Measurements from ENCODE around the gene ZNF699.
A peak's percentile ranks its signal among the peaks of the same experiment; 100 is the strongest.

ZNF699 gene

DNA sequence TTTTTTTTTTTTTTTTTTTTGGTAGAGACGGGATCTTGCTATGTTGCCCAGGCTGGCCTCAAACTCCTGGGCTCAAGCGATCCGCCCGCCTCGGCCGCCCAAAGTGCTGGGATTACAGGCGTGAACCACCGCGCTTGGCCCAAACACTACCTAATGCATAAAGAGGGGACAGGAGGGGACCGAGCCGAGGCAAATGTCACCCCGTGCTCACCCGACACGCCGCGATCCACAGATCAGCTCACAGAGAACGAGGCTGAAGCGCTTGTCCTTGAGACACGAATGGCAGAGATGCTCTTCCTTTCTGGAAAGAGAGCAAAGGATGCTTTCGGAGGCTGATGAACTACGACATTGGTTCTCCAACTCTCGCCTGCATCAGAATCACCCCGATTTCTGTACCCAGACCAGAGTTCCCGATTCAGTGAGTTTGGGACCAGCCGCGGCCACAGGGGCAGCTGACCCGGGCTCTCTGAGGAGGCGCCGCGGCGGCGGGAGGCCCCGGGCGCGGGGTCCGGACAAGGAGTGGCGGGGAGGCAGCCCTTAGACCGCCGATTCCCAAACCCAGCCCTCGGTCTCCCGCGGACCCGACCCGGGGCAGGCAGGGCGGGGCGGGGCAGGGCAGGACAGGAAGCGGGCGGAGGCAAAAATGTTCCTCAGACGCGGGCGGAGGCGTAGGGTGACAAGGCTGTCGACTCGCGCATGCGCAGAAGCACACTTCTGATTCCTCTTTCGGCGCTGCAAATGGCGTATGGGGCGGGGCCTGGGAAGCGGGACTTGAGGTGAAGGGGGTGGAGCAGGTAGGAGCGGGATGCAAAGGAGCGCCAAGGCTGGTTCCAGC lies at the start of gene ZNF699:
TSS of gene ZNF699 (minus strand) at position 700 of the 835 bp plus-strand sequence. CDS start 4,719 bp downstream, outside the sequence.
- Histone ChIP-seq H3K27me3 (ENCODE audit: insufficient read depth, low read length) (no peaks in the 10 kb centered on the region), H3K4me3 (ENCODE audit: low read depth, low read length) (peak within 1 kb of the TSS; percentile 100), H2AFZ (ENCODE audit: low read length, unreplicated experiment) (peak within 1 kb of the TSS; percentile 100), H3K36me3 (ENCODE audit: insufficient read depth, low read length) (0 out of 2 replicates have a peak, but pooled peaks cover under 1% of the 10 kb centered on the region), H3K27ac (ENCODE audit: low read depth, low read length) (peak within 1 kb of the TSS; percentile 74), H3K79me2 (ENCODE audit: control insufficient read depth, insufficient read depth, low read length, unreplicated experiment) (peaks cover 10% of the 10 kb centered on the region), H3K4me1 (ENCODE audit: control insufficient read depth, insufficient read depth, low read length, unreplicated experiment) (no peaks in the 10 kb centered on the region)

DNA sequence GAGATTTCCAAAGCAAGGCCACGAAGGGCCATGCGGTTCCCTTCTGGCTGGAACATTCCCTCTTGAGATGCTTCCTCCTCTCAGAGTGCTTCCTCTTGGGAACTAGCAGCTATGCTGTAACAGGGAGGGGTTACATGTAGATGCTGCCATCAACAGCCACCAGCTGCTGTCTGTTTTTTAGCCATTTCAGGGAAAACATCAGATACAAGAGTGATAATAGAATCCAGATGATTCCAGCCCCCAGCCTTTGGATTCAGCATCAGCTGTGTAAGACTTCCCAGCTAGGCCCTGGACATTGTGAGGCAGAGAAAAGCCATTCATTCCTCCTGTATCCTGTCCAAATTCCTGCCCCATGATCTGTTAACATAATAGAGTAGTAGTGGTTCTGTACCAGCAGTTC lies 45.0 kb upstream of the ZNF699 start:
- Histone ChIP-seq H3K79me2 (ENCODE audit: control insufficient read depth, insufficient read depth, low read length, unreplicated experiment) (no peaks in the 10 kb centered on the region), H3K36me3 (ENCODE audit: insufficient read depth, low read length) (peaks cover 2% of the 10 kb centered on the region; the same call in 1 of the 2 replicates), H3K4me1 (ENCODE audit: control insufficient read depth, insufficient read depth, low read length, unreplicated experiment) (no peaks in the 10 kb centered on the region)

DNA sequence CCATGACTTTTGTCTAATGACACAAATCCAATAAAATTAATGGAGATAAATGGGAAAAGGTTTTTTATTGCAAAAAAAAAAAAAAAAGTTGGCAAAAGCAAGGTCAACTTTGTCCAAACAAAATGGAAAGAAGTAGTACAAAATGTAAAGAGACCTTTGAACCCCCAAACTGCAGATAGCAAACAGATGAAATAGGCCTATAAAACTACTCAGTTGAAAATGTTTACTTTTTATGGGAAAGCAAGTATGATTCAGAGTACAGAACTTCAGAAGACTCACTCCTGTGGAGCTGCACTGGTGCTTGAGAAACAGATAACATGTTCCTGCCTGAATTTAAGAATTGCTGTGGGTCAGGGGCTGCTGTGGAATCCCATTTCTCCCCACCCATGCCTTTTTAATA lies 43.4 kb upstream of the ZNF699 start:
- no peaks in the 10 kb centered on the region for H3K27me3 ChIP-seq (ENCODE audit: insufficient read depth, low read length)
- no peaks in the 10 kb centered on the region for H3K36me3 ChIP-seq (ENCODE audit: insufficient read depth, low read length)
- no peak overlapping the region for H3K4me3 ChIP-seq (ENCODE audit: low read depth, low read length)
- no peaks in the 10 kb centered on the region for H3K79me2 ChIP-seq (ENCODE audit: control insufficient read depth, insufficient read depth, low read length, unreplicated experiment)
- H2AFZ ChIP-seq (ENCODE audit: low read length, unreplicated experiment) = no peak overlapping the region
- no peak overlapping the region for H3K27ac ChIP-seq (ENCODE audit: low read depth, low read length)
- no peaks in the 10 kb centered on the region for H3K4me1 ChIP-seq (ENCODE audit: control insufficient read depth, insufficient read depth, low read length, unreplicated experiment)

More for the DNA sequence above, 45.0 kb upstream of the ZNF699 start:
- Histone ChIP-seq H2AFZ (ENCODE audit: low read length, unreplicated experiment) (no peak overlapping the region), H3K27ac (ENCODE audit: low read depth, low read length) (no peak overlapping the region), H3K27me3 (ENCODE audit: insufficient read depth, low read length) (no peaks in the 10 kb centered on the region), H3K4me3 (ENCODE audit: low read depth, low read length) (no peak overlapping the region)

DNA sequence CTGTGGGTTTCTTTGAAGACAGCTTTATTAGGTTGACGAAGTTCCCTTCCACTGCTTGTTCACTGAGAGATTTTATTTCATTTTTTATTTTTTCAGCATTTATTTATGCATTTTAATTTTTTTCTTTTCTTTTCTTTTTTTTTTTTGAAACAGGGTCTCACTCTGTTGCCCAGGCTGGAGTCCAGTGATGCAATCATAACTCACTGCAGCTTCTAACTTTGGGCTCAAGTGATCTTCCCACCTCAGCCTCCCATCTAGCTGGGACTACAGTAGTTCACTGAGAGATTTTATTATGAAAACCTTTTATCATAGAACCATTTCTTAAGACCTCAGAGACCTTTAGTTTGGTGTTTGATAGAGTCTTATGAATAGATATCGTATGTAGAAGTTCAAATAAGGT lies 42.9 kb upstream of the ZNF699 start:
- H2AFZ ChIP-seq (ENCODE audit: low read length, unreplicated experiment) = no peak overlapping the region
- no peaks in the 10 kb centered on the region for H3K36me3 ChIP-seq (ENCODE audit: insufficient read depth, low read length)
- no peaks in the 10 kb centered on the region for H3K27me3 ChIP-seq (ENCODE audit: insufficient read depth, low read length)
- H3K4me3 ChIP-seq (ENCODE audit: low read depth, low read length) = no peak overlapping the region
- H3K27ac ChIP-seq (ENCODE audit: low read depth, low read length) = no peak overlapping the region
- no peaks in the 10 kb centered on the region for H3K4me1 ChIP-seq (ENCODE audit: control insufficient read depth, insufficient read depth, low read length, unreplicated experiment)
- H3K79me2 ChIP-seq (ENCODE audit: control insufficient read depth, insufficient read depth, low read length, unreplicated experiment) = no peaks in the 10 kb centered on the region

DNA sequence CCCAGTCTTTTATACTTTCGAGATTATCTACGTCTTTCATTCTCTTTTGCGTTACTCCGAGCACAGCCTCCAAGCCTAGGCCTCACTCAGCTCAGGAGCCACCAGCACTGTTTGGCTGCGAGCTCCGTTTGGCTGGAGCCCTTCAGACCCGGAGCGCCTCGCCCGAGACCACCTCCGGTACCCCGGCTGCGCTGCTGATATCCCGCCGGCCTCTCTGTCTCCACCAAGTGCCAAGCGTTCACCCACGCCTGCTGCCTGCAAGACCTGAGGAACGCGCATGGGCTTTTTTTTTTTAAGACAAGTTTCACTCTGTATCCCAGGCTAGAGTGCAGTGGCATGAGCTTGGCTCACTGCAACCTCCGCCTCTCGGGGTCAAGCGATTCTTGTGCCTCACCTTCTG lies 39.0 kb upstream of the ZNF699 start:
- no peaks in the 10 kb centered on the region for H3K79me2 ChIP-seq (ENCODE audit: control insufficient read depth, insufficient read depth, low read length, unreplicated experiment)
- no peak overlapping the region for H3K4me3 ChIP-seq (ENCODE audit: low read depth, low read length)
- no peaks in the 10 kb centered on the region for H3K4me1 ChIP-seq (ENCODE audit: control insufficient read depth, insufficient read depth, low read length, unreplicated experiment)
- no peaks in the 10 kb centered on the region for H3K27me3 ChIP-seq (ENCODE audit: insufficient read depth, low read length)
- H3K27ac ChIP-seq (ENCODE audit: low read depth, low read length) = no peak overlapping the region
- no peak overlapping the region for H2AFZ ChIP-seq (ENCODE audit: low read length, unreplicated experiment)
- H3K36me3 ChIP-seq (ENCODE audit: insufficient read depth, low read length) = peaks cover 7% of the 10 kb centered on the region; the same call in 1 of the 2 replicates

DNA sequence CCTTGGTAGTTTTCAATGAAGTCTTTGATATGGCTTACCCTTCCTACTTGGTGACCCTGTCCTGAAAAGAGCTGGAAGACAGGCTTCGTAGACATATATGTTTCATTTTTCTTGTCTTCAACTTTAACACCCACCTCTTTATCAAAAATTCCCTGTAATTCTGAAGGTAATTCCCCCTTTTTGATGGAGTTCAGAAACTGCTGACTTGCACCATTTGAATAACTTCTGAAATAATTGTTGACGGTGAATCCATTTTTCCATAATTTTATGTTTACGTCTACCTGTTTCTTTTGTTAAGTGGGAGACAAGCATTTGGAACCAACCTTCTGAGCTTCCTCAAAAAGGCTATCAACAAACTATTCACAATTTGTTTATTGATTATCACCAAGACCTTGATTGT lies 38.6 kb upstream of the ZNF699 start:
- Histone ChIP-seq H2AFZ (ENCODE audit: low read length, unreplicated experiment) (no peak overlapping the region), H3K27me3 (ENCODE audit: insufficient read depth, low read length) (no peaks in the 10 kb centered on the region), H3K27ac (ENCODE audit: low read depth, low read length) (no peak overlapping the region), H3K4me3 (ENCODE audit: low read depth, low read length) (no peak overlapping the region), H3K79me2 (ENCODE audit: control insufficient read depth, insufficient read depth, low read length, unreplicated experiment) (no peaks in the 10 kb centered on the region), H3K4me1 (ENCODE audit: control insufficient read depth, insufficient read depth, low read length, unreplicated experiment) (no peaks in the 10 kb centered on the region), H3K36me3 (ENCODE audit: insufficient read depth, low read length) (peaks cover 11% of the 10 kb centered on the region)

DNA sequence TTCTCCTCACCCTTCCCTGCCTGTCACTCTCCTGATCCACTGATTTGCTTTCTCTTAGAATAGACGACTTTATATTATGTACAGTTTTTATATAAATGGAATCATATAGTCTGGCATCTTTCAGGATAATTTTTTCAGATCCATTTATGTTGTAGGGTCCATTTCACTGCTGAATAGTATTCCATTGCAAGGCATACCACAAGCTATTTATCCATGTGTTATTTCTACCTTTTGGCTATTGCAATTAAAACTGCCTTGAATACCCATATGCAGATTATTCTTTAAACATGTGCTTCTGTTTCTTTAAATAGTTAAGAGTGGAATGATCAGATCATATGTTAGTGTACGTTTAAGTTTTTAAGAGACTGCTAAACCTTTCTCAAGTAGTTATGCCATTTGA lies 35.4 kb upstream of the ZNF699 start:
- Histone ChIP-seq H2AFZ (ENCODE audit: low read length, unreplicated experiment) (no peak overlapping the region), H3K27me3 (ENCODE audit: insufficient read depth, low read length) (no peaks in the 10 kb centered on the region), H3K27ac (ENCODE audit: low read depth, low read length) (no peak overlapping the region), H3K4me1 (ENCODE audit: control insufficient read depth, insufficient read depth, low read length, unreplicated experiment) (no peaks in the 10 kb centered on the region), H3K79me2 (ENCODE audit: control insufficient read depth, insufficient read depth, low read length, unreplicated experiment) (no peaks in the 10 kb centered on the region), H3K4me3 (ENCODE audit: low read depth, low read length) (no peak overlapping the region), H3K36me3 (ENCODE audit: insufficient read depth, low read length) (peaks cover 35% of the 10 kb centered on the region)

DNA sequence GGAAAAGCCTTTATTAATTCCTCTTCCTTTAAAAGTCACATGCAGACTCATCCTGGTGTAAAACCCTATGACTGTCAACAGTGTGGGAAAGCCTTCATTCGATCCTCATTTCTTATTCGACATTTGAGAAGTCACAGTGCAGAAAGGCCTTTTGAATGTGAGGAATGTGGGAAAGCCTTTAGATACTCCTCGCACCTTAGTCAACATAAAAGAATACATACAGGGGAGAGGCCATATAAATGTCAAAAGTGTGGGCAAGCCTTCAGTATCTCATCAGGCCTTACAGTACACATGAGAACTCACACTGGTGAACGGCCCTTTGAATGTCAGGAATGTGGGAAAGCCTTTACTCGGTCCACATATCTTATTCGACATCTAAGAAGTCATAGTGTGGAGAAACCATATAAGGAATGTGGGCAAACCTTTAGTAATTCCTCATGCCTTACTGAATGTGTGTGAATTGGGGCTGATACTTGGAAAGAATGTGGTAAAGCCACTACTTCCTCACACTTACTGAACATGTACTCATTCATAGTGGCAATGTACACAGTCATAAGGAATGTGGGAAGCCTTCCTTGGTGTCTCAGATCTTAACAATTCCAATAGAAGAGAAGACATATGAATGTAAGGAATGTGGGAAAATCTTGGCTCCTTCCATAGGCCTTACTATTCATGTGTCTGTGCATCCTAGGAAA lies 33.1 kb upstream of the ZNF699 start:
- Histone ChIP-seq H3K36me3 (ENCODE audit: insufficient read depth, low read length) (peaks cover 51% of the 10 kb centered on the region), H3K79me2 (ENCODE audit: control insufficient read depth, insufficient read depth, low read length, unreplicated experiment) (no peaks in the 10 kb centered on the region), H3K4me3 (ENCODE audit: low read depth, low read length) (no peak overlapping the region), H3K4me1 (ENCODE audit: control insufficient read depth, insufficient read depth, low read length, unreplicated experiment) (no peaks in the 10 kb centered on the region), H3K27ac (ENCODE audit: low read depth, low read length) (no peak overlapping the region), H3K27me3 (ENCODE audit: insufficient read depth, low read length) (no peaks in the 10 kb centered on the region), H2AFZ (ENCODE audit: low read length, unreplicated experiment) (no peak overlapping the region)

DNA sequence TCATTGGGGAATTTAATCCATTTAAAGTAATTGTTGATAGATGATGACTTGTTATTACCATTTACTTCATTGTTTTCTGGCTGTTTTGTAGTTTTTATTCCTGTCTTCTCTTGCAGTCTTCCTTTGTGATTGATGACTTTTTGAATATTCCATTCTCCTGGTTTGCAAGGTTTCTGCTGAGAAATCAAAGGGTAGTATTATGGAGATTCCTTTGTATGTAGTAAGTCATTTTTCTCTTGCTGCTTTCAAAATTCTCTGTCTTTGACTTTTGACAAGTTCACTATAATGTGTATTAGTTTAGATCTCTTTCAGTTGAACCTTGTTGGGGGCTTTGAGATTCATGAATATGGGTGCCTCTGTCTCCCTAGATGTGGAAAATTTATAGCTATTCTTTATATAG lies 20.4 kb upstream of the ZNF699 start:
- peaks cover 38% of the 10 kb centered on the region for H3K36me3 ChIP-seq (ENCODE audit: insufficient read depth, low read length)
- H3K79me2 ChIP-seq (ENCODE audit: control insufficient read depth, insufficient read depth, low read length, unreplicated experiment) = peaks cover 11% of the 10 kb centered on the region
- H3K27me3 ChIP-seq (ENCODE audit: insufficient read depth, low read length) = no peaks in the 10 kb centered on the region
- no peak overlapping the region for H2AFZ ChIP-seq (ENCODE audit: low read length, unreplicated experiment)
- H3K4me1 ChIP-seq (ENCODE audit: control insufficient read depth, insufficient read depth, low read length, unreplicated experiment) = no peaks in the 10 kb centered on the region
- H3K4me3 ChIP-seq (ENCODE audit: low read depth, low read length) = no peak overlapping the region
- H3K27ac ChIP-seq (ENCODE audit: low read depth, low read length) = no peak overlapping the region

DNA sequence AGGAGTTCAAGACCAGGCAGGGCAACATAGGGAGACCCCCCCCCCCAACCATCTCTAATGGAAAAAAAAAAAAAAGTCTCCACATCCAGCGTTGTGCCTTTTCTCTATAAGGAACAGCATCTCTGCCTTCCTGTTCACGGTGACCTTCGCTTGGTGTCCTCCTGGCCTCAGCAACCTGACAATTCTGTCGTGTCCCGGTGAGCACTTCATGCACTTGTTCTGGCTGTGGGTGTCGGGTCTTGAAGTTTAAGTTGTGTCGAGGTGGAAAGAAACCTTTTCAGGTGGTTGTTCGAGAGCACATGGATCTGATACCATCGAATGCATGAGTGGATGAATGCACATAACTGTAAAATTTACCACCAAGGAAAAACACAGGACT lies 14.9 kb upstream of the ZNF699 start:
- peak overlapping the region; percentile 55 for H3K27ac ChIP-seq (ENCODE audit: low read depth, low read length)
- H2AFZ ChIP-seq (ENCODE audit: low read length, unreplicated experiment) = peak overlapping the region; percentile 77
- peaks cover 12% of the 10 kb centered on the region for H3K79me2 ChIP-seq (ENCODE audit: control insufficient read depth, insufficient read depth, low read length, unreplicated experiment)
- H3K4me1 ChIP-seq (ENCODE audit: control insufficient read depth, insufficient read depth, low read length, unreplicated experiment) = no peaks in the 10 kb centered on the region
- no peaks in the 10 kb centered on the region for H3K27me3 ChIP-seq (ENCODE audit: insufficient read depth, low read length)
- H3K4me3 ChIP-seq (ENCODE audit: low read depth, low read length) = peak overlapping the region; percentile 90
- peaks cover 8% of the 10 kb centered on the region; the same call in 1 of the 2 replicates for H3K36me3 ChIP-seq (ENCODE audit: insufficient read depth, low read length)

All from ACC112 (cell line).